IPS-15b (cell line): Measurements from ENCODE around the gene LY6G6F.

Experiments used
- H3K27me3 ChIP-seq: one replicate; pipeline ENCODE4 v1.6.1; 2013; ENCODE audit warnings: low read length; ENCODE audit not compliant: control insufficient read depth, insufficient read depth
- H3K36me3 ChIP-seq: one replicate; pipeline ENCODE4 v1.6.1; 2013; ENCODE audit warnings: low read length; ENCODE audit not compliant: control insufficient read depth, insufficient read depth
- H3K4me1 ChIP-seq: one replicate; pipeline ENCODE4 v1.6.1; 2013; ENCODE audit warnings: mild to moderate bottlenecking, low read length; ENCODE audit not compliant: control insufficient read depth, insufficient read depth
- H3K4me3 ChIP-seq: one replicate; pipeline ENCODE4 v1.5.1; 2013; ENCODE audit warnings: low read depth, low read length
- H3K9ac ChIP-seq: one replicate; pipeline ENCODE4 v1.6.1; 2013; ENCODE audit warnings: low read depth, mild to moderate bottlenecking, low read length
- H3K9me3 ChIP-seq: one replicate; pipeline ENCODE4 v1.6.1; 2013; ENCODE audit warnings: mild to moderate bottlenecking, low read length; ENCODE audit not compliant: control insufficient read depth, insufficient read depth

Gene LY6G6F

DNA sequence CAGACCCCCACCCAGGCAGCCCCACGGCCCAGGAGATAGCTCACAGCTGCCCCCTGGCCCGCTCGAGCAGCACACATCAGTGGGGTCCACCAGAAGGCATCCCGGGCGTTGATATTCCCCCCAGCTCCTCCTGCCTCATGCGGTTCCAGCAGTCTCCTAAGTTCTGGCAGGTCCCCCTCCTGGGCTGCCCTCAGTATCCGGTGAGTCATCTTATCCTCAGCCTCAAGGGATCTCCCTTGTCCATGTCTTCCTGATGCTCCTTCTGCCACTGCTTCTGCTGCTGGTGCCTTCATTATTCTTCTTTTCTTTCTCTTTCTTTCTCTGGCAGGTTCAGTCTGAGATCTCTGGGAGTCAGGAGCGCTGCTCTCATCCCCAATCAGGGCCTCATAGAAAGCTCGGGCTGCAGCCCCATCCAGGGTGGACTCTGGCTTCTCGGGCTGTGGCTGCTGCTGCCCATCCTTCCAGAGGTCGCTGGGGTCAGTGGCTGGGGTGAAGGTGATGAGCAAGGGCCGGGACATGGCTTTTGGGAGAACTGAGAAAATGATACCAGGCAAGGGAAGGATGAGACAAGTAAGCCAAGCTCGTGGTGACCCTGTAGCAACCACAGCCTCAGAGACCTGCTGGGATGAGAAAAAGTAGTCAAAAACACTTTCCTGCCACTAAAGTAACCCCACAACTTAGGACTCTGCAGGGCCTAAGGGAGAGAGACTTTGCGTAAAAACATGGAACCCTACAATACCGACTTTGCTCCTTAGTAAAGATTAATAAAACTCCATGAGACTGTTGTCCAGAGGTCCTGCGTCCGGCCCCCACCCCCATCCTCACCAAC, 42.5 kb upstream of the LY6G6F start:
- Histone ChIP-seq H3K27me3 (no peaks in the 10 kb centered on the region), H3K9me3 (no peaks in the 10 kb centered on the region), H3K4me1 (peaks cover 3% of the 10 kb centered on the region), H3K9ac (peak overlapping the region; percentile 97), H3K4me3 (peak overlapping the region; percentile 97), H3K36me3 (peaks cover 32% of the 10 kb centered on the region)

GRCh38 chr6:31664790-31665500, 41.7 kb upstream of the LY6G6F start, which contains the start of gene GPANK1:
Gene GPANK1, minus strand, starts transcription at chr6:31664997. Its CDS starts 519 bp downstream, at chr6:31664478.
- Histone ChIP-seq H3K4me3 (peak within 1 kb of the TSS; percentile 97), H3K27me3 (no peaks in the 10 kb centered on the region), H3K9ac (peak within 1 kb of the TSS; percentile 97), H3K9me3 (no peaks in the 10 kb centered on the region), H3K36me3 (peaks cover 39% of the 10 kb centered on the region), H3K4me1 (peaks cover 3% of the 10 kb centered on the region)

- H3K27me3 ChIP-seq, result no peaks in the 10 kb centered on the region
- no peaks in the 10 kb centered on the region for H3K9me3 ChIP-seq
- H3K9ac ChIP-seq, result peak within 1 kb of the TSS; percentile 97
- peaks cover 3% of the 10 kb centered on the region for H3K4me1 ChIP-seq
- H3K36me3 ChIP-seq, result peaks cover 45% of the 10 kb centered on the region
- peak within 1 kb of the TSS; percentile 97 for H3K4me3 ChIP-seq
Measured at GRCh38 chr6:31665501-31666336, 40.9 kb upstream of the LY6G6F start, which contains the start of gene CSNK2B. Gene CSNK2B, plus strand, starts transcription at chr6:31666080. Its CDS starts 752 bp downstream, at chr6:31666832.

DNA sequence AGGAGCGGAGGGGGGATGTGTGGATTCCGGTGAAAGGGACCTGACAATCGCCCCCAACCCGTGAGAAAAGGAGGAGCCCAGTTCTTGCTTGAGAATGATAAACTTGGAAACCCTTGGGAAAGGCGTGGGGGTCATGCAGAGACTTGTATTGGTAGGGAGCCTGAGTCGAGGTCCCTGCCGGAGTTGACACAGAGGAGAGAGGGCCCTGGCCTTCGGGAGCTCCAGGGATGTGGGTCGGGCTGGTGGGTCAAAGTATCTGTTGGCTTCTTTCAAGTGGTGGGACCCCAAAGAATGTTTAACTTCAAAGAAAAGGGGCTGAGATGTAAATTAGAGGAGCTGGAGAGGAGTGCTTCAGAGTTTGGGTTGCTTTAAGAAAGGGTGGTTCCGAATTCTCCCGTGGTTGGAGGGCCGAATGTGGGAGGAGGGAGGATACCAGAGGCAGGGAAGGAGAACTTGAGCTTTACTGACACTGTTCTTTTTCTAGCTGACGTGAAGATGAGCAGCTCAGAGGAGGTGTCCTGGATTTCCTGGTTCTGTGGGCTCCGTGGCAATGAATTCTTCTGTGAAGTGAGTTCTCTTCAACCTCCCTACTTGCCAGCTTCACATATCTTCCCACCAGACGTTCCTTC, 40.2 kb upstream of the LY6G6F start:
- peak overlapping the region; percentile 97 for H3K4me3 ChIP-seq
- no peaks in the 10 kb centered on the region for H3K9me3 ChIP-seq
- H3K9ac ChIP-seq, result peak overlapping the region; percentile 70
- peaks cover 51% of the 10 kb centered on the region for H3K36me3 ChIP-seq
- peaks cover 3% of the 10 kb centered on the region for H3K4me1 ChIP-seq
- no peaks in the 10 kb centered on the region for H3K27me3 ChIP-seq

DNA sequence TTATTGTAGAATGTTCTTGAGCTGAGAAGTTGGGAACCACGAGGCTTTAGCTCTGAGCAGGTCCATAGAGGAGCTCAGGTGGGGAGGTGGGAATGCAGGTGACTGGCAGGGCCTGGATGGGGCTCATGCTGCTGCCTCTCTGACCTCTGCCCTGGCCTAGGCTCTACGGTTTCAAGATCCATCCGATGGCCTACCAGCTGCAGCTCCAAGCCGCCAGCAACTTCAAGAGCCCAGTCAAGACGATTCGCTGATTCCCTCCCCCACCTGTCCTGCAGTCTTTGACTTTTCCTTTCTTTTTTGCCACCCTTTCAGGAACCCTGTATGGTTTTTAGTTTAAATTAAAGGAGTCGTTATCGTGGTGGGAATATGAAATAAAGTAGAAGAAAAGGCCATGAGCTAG, 37.0 kb upstream of the LY6G6F start, which contains the start of gene LY6G5B:
Gene LY6G5B, plus strand, starts transcription at position 301 of the 400 bp plus-strand sequence. CDS start 975 bp downstream, outside the sequence.
- no peaks in the 10 kb centered on the region for H3K9me3 ChIP-seq

DNA sequence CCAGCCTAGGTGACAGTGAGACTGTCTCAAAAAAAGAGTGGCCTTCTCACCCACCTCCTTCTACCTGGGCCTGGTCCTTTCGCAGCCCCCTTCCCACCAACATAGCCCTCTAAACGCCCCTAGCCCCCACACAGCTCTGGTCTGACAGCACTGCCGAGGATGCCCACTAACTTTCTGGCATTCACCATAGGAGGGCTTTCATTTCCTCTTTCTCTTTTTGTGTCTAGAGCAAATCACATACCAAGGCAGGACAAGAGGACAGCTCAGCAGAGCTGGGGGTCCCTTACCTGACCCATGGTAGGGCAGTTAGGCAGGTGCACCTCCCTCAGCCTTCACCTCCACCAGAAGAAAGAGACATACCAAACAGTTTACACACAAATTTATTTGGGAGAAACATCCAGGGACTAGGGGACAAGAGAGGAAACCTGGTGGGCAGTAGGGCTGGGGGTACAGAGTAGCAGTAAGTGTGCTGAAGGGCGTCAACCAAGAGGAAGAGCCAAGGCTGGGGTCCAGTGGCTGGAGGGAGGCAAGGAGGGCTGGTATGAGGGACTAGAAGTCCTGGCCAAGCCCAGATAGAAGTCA, 30.3 kb upstream of the LY6G6F start:
- Histone ChIP-seq H3K9me3 (no peaks in the 10 kb centered on the region), H3K4me3 (no peak overlapping the region), H3K4me1 (peaks cover 2% of the 10 kb centered on the region), H3K27me3 (peaks cover 3% of the 10 kb centered on the region), H3K9ac (no peak overlapping the region), H3K36me3 (peaks cover 12% of the 10 kb centered on the region)

More for the DNA sequence above, 37.0 kb upstream of the LY6G6F start, which contains the start of gene LY6G5B:
- Histone ChIP-seq H3K4me3 (no peak within 1 kb of the TSS), H3K27me3 (no peaks in the 10 kb centered on the region), H3K36me3 (peaks cover 48% of the 10 kb centered on the region), H3K4me1 (no peaks in the 10 kb centered on the region), H3K9ac (no peak within 1 kb of the TSS)

- H3K9me3 ChIP-seq, result no peaks in the 10 kb centered on the region
- peaks cover 7% of the 10 kb centered on the region for H3K36me3 ChIP-seq
- peaks cover 6% of the 10 kb centered on the region for H3K27me3 ChIP-seq
- H3K9ac ChIP-seq, result no peak overlapping the region
- H3K4me3 ChIP-seq, result no peak overlapping the region
- H3K4me1 ChIP-seq, result peaks cover 2% of the 10 kb centered on the region
Measured at GRCh38 chr6:31676904-31677303, 29.8 kb upstream of the LY6G6F start.

- Histone ChIP-seq H3K4me1 (peaks cover 2% of the 10 kb centered on the region), H3K9me3 (no peaks in the 10 kb centered on the region), H3K36me3 (no peaks in the 10 kb centered on the region), H3K27me3 (peaks cover 10% of the 10 kb centered on the region), H3K9ac (no peak overlapping the region), H3K4me3 (no peak overlapping the region)
Measured at GRCh38 chr6:31677955-31678354, 28.7 kb upstream of the LY6G6F start.

GRCh38 chr6:31680226-31681134, 26.2 kb upstream of the LY6G6F start, which contains the start of gene LY6G5C:
Gene LY6G5C, minus strand, starts transcription at chr6:31681067. Its CDS starts 694 bp downstream, at chr6:31680373.
- Histone ChIP-seq H3K9me3 (no peaks in the 10 kb centered on the region), H3K9ac (peak within 1 kb of the TSS; percentile 65), H3K36me3 (no peaks in the 10 kb centered on the region), H3K4me3 (peak within 1 kb of the TSS; percentile 64), H3K27me3 (peaks cover 10% of the 10 kb centered on the region), H3K4me1 (peaks cover 2% of the 10 kb centered on the region)

DNA sequence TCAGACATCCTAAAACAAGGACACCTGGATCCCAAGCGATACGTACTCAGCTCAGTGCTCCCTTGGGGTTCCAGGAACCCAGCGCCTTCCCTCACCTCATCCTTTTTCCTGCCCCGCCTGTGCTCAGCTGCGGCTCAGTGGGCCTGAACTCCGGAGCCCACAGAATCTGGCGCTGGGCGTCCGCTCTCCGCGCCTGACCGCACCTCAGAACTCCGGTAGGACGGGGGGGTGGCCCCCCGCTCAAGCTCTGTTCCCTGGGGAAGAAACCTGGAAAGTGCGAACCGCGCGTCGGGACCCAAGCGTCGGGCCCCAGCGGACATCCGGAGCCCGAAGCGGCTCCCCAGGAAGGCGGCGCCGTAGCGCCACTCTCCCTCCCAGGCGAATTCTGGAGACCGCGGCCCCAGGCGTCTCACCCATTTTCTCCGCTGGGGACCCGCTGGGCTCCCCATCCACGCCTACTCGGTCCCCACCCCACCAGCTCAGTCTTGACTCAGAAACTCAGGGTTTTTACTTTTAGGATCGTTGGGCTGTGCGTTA, 25.5 kb upstream of the LY6G6F start:
- Histone ChIP-seq H3K36me3 (no peaks in the 10 kb centered on the region), H3K9me3 (no peaks in the 10 kb centered on the region), H3K4me1 (peaks cover 2% of the 10 kb centered on the region), H3K9ac (no peak overlapping the region), H3K4me3 (peak overlapping the region; percentile 64), H3K27me3 (peaks cover 10% of the 10 kb centered on the region)
